ENCODE data around the gene PPP2R2B.

DNA sequence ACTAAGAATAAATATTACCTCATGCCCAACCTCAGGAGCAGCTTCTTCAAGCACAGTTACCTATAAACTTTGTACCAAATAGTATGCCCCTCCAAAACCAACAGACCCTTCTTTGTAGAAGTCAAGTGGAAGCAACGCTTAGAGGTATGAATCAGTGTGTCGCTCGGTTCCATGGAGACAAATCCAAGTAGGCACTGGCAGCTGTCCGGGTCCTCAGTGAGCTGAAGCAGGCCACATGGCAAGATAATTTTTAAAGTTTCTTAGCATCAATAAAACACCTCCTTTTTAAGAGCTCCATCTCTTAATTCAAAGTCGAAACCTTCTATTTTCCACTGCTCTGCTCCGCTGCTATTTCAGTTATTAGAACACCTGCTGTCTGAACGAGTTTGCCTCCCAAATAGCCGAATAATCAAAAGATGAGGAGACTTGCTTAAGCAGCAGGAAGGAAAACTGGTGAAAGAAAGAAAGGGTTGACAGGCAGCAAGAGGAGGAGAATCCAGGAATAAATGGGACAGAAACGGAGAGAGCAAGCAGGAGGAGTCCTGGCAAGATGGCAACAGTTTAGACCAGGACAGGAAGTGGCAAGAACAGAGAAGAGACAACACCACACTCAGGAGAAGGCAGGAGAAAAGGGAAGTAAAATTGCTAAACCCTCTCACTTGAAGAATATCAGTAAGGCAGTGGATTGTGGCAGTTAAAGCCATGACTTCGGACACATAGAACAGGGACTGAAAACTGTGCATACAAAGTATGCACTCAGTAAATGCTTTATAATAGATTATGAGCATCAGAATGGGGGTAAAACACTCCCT, 65.0 kb downstream of the PPP2R2B start:
- TF ChIP-seq, protein P1, sequence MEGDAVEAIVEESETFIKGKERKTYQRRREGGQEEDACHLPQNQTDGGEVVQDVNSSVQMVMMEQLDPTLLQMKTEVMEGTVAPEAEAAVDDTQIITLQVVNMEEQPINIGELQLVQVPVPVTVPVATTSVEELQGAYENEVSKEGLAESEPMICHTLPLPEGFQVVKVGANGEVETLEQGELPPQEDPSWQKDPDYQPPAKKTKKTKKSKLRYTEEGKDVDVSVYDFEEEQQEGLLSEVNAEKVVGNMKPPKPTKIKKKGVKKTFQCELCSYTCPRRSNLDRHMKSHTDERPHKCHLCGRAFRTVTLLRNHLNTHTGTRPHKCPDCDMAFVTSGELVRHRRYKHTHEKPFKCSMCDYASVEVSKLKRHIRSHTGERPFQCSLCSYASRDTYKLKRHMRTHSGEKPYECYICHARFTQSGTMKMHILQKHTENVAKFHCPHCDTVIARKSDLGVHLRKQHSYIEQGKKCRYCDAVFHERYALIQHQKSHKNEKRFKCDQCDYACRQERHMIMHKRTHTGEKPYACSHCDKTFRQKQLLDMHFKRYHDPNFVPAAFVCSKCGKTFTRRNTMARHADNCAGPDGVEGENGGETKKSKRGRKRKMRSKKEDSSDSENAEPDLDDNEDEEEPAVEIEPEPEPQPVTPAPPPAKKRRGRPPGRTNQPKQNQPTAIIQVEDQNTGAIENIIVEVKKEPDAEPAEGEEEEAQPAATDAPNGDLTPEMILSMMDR (IDR thresholded peaks at IDR 0.05), result no peak
- no peak for TF ChIP-seq POLR2A (IDR thresholded peaks at IDR 0.05)

Data from Peyer's patch (tissue), 4 donors.